ENCODE results near the gene ABTB1.
A peak's percentile ranks its signal among the peaks of the same experiment; 100 is the strongest.
"Not testable (repeated sequence)": the region's sequence is repeated elsewhere in the genome, so short reads cannot be mapped to it uniquely, and the experiment has no call there.

The ABTB1 gene

DNA sequence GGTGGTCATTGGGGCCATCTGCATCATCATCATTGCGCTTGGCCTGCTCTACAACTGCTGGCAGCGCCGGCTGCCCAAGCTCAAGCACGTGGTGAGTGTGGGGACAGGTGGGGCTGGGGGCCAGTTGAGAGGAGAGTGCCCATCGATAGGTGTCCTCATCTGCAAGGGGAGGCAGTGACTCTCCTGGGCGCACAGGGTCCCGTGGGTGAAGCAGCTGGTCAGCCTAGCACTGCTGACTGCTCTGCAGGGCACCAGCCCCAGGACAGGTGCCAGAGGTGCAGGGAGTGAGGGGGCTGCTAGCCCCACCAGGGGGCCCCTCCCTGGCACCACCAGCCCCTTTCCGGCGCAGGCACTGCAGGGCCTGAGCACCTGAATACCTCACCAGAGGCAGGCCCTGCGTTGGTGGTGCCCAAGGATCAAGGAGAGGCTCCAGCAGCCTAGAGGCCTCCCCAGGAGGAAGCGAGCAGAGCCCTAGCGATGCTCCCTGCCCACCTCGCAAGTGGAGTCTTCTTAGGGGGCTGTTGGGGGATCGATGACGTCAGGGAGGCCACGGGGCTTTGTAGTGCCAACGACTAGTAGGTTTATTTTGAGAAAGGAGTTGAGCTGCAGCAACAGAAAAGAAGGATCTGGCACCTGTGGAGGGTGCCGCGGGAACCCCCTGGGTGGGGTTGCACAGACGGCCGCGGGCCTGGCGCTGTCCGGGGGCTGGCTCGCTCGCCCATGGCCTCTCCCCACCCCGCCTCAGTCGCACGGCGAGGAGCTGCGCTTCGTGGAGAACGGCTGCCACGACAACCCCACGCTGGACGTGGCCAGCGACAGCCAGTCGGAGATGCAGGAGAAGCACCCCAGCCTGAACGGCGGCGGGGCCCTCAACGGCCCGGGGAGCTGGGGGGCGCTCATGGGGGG is 976 bp upstream of the ABTB1 start:
- peak; percentile 21 for DNase-seq (ENCODE audit: low read depth)

DNA sequence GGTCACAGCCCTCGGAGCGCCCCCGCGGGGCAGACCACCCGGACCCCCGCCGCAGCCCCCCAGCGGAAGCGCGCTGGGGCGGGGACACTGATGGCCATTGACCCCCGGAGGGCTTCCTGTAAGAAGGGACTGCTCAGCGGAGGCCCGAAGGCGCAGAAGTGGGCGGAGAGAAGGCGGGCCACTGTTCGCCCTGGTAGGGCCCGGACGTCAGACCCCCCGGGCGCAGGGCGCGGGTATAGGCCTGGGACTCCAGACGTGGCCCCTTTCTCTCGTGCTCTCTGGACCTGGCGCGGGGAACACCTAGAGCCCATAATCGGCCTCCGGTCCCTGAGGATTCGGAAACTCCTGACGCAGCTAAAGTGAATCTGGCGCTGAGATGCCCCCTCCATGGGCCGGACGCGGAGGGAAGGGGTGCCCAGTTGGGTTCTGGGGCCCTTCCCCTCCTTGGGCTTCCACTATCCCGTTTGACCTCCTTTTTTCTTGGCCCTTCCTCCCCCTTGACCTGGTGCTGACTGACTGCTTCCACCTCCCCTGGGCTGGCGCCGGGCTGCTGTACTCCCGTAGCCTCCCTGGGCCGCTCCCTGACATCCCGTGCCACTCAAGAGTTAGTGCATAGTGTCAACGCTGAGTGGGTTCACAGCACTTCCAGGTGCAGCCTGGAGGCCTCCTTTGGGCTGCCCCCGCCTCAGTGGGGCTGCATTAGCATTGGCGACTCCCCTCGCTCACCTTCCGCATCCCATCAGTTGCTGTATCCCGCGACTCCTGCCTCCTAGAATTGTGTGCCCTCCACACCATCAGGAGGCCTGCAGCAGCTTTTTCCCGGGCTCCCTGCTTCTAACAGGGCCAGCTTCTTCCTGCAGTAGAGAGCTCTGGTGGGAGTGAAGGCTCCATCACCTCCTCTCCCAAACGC is 694 bp downstream of the ABTB1 start:
- DNase-seq (ENCODE audit: low read depth), result peak; percentile 41

DNA sequence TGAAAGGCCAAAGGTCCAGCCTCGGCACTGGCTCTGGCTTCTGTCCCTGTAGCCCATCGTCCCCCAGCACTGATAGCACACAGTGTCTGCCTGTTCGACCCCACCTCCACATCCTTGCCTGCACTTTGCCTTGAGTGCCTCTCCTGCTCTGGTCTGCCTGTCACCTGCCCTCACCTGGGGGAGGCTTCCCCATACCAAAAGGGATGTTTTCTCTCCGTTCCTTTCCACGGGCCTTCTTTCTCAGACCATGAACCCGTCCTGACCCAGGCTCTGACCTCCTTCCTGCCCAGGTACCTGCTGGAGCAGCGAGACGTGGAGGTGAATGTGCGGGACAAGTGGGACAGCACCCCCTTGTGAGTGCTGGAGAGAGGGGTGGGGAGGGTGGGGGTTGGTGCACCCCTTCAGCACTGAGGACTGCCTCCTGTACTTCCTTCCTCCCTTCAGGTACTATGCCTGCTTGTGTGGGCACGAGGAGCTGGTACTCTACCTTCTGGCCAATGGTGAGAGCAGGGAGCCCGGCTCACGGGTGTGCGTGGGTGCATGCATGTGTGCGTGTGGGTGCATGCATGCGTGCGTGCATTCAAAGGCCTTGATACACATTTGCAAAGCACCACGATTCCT is 1.5 kb downstream of the ABTB1 start:
- no peak for DNase-seq (ENCODE audit: low read depth)

DNA sequence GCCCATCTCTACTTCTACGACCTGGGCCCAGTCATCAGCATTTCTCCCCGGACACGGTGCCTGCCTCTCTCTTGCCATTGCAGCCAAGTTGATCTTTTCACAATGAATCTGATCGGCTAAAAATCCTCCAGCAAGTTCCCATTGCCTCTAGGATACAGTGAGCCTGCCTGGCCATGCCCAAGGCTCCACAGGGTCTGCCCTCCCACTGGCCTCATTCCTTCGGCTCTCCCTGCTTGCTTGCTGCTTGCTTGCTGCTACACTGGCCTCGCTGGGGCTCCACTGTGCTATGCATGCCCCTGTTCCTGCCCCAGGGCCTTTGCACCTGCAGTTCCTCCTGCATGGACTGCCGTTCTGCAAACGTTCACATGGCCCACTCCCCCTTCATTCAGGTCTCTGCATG is 2.0 kb downstream of the ABTB1 start:
- no peak for DNase-seq (ENCODE audit: low read depth)

DNA sequence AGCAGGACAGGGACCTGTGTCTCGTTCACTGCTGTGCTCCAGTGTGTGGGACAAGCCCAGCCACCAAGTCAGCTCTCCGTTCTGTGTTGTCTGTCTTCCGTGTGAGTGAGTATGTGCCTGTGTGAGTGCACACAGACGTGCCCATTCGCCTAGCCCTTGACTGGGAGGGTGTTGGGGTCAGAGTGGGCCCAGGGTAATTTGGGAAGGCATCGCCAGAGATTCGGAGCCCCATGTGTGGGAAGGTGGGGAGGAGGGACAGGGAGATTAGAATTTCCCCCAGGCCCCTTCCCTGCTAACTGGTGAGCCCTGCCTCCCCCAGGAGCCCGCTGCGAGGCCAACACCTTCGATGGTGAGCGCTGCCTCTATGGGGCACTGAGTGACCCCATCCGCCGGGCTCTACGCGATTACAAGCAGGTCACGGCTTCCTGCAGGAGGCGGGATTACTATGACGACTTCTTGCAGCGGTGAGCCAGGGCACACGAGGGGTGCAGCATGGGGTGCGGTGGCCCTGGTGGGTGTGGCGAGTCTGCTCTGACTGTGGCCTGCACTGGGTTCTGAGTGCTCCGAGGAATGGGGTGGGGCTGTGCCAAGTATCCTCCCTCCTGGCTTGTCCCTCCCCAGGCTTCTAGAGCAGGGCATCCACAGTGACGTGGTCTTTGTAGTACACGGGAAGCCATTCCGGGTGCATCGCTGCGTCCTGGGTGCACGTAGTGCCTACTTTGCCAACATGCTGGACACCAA is 3.1 kb downstream of the ABTB1 start:
- DNase-seq (ENCODE audit: low read depth), result no peak

DNA sequence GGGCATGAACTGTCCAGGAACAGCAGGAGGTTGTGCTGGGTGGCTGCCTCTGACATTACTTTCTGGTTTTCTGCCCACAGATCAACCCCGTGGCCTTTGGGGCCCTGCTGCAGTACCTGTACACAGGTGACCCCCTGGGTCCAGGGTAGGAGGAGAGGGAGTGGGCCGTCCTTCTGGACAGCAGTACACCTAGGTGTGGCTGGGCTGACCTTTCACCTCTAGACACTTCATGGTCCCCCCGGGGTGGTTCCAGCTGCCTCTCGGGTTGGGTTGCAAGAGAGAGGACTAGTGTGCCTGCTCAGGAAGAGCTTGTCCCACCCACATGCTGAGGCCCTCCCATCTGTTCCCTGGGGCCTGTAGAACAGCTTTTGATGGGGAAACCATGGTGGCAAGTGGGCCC is 3.7 kb downstream of the ABTB1 start:
- no peak for DNase-seq (ENCODE audit: low read depth)

DNA sequence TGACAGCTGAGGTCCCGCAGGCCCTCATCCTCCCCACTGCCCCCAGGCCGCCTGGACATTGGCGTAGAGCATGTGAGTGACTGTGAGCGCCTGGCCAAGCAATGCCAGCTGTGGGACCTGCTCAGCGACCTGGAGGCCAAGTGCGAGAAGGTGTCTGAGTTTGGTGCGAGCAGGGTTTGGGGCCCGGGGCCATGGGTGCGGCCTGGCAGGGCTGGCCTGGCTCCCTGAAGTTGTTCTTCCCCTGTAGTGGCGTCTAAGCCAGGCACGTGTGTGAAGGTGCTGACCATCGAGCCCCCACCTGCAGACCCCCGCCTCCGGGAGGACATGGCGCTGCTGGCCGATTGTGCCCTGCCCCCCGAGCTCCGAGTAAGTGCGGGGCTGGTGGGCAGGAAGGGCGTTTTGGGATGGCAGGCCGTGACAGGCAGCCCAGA is 4.2 kb downstream of the ABTB1 start:
- DNase-seq (ENCODE audit: low read depth), result no peak

DNA sequence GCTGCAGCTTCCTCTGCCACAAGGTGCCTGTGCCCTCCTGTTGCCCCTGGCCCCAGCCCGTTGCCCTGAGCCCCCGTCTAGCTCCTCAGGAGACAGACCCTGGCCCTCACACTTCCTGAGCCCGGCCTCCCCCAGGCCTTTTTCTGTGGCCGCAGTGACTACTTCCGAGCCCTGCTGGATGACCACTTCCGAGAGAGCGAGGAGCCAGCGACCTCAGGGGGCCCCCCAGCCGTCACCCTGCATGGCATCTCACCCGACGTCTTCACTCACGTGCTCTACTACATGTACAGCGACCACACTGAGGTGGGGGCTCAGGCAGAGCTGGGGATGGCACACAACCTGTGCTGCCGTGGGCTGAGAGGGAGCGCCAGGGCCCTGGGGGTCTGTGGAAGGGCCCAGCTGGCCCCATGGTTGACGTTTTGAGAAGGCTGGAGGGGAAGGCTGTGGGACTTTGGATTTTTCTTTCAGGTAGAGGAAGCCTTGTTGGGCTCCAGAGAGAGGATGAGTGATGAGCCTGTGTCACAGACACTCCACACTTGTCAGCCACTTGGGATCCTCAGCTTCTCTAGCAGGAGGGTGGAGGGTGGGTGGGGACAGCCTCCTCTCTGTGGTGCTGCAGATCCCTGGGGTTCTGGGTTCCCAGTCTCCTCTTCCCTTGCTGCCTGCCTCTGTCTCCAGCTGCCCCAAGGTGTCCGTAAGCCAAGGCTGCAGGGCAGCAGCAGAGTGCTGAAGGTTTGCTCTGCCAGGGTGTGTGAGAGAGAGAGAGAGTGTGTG is 5.0 kb downstream of the ABTB1 start:
- no peak for DNase-seq (ENCODE audit: low read depth)

DNA sequence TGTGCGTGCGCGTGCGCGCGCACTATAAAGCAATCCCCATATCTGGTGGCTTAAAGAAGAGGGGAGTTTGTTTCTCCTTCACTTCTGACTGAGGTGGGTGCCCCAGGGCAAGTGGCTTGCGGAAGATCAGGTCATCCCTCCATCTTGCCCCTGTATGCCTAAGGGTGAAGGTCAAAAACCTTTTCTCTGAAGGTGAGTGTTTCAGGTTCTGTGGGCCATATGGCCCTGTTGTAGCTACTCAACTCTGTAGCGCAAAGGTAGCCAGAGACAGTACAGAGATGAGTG is 5.5 kb downstream of the ABTB1 start:
- DNase-seq (ENCODE audit: low read depth), result no peak

DNA sequence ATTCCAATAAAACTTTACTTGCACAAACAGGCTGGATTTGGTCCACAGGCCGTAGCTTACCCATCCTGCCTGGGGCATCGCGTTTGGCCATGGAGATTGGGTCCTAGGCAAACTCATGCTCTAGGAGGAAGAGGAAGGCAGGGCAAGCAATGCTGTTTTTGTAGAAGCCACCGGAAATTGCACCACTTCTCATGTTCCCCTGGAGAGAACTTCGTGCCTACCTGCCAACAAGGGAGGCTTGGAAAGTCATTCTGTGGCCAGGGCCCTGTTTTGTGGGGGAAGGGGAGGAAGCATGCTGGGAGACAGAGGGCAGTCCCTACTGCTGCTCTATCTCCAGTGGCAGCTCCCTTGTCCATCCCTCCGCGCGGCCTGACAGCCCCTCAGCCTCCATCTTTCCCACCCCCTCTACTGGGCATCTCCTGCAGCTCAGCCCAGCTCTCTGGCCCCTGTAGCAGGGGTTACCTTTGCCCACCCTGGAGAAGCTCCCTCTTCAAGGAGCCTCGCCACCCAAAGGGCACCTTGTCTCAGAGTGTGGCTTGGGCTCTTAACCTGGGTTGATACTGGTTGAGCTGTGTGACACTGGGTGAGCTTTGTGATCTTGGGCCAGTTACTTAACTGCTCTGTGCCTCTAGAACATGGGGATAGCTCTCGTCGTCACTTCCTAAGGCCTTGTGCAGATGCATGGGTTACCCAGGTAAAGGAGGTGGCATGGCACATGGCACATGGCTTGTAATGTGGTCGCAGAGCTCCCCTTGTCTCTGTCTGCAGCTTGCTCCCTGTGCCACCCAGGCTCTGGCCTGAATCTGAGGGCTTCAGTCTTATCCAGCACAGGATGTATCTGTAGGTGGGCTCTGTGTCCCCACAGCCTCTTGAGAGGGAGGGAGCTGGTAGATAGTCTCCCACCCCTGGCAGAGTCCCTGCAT is 6.1 kb downstream of the ABTB1 start:
- no peak for DNase-seq (ENCODE audit: low read depth)

DNA sequence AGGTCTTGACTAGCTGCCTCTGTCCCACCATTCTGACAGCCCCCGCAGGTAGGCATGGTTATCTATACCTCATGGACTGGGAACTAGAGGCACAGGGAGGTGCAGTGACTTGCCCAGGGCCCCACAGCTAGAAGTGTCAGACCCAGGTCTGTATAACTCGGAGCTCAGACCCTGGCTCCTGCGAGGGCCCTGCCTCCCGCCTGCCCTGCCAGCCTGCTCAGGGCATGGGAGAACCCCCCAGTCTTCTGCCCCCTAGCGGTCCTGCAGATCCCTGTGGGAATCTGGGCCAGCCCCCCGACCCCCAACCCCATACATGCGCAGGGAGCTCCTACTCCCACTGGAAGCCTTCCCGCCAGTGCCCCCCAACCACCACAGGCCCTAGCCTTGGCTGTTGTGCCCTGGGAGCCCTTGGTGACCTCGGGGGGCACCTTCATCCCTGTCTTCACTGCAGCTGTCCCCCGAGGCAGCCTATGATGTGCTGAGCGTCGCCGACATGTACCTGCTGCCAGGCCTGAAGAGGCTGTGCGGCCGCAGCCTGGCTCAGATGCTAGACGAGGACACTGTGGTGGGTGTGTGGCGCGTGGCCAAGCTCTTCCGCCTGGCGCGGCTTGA is 6.9 kb downstream of the ABTB1 start:
- no peak for DNase-seq (ENCODE audit: low read depth)

DNA sequence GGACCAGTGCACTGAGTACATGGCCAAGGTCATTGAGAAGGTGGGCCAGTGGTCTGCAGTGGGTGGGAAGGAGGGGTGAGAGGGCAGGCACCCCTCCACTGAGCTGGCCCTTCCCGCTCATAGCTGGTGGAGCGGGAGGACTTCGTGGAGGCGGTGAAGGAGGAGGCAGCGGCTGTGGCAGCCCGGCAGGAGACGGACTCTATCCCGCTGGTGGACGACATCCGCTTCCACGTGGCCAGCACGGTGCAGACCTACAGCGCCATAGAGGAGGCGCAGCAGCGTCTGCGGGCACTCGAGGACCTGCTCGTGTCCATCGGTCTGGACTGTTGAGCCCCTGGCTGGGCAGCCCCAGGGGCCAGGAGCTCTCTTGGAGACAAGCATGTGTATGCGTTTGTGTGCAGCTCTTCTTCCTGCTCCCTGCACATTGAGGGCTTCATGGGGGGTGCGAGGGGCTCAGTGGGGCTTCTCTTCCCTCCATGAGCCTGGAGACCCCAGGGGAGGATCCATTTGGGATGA is 7.5 kb downstream of the ABTB1 start:
- DNase-seq (ENCODE audit: low read depth), result no peak

DNA sequence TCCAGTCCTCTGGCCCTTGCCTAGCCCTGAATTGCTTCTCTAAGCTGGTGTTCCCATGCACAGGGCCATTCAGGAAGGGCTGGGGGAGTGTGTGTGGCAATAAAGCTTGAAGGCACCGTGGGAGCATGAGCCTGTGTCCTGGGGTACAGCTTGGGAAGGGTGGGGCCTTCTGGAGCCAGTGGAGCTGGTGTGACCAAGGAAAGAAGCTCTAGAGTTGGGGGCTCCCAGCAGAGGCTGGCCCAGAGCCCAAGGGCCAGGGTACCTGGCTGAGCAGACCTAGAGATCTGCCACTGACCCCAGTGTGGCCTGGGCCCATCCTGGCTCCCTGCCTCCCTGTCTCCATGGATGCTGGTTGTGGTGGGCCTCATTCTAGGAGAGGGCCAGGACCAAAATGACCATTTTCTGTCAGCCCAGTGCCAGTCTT is 8.1 kb downstream of the ABTB1 start:
- no peak for DNase-seq (ENCODE audit: low read depth)

DNA sequence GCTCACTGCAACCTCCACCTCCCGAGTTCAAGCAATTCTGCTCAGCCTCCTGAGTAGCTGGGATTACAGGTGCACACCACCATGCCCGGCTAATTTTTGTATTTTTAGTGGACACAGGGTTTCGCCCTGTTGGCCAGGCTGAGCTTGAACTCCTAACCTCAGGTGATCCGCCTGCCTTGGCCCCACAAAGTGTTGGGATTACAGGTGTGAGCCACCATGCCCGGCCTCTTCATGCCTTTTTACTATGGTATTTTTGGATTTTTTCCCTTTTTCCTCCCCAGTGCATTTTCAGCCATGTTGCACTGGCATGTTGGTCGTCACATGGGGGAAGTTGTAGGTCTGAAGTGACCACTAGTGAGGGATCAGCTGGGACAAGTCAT is 9.4 kb downstream of the ABTB1 start:
- DNase-seq (ENCODE audit: low read depth), result not testable (repeated sequence)

DNA sequence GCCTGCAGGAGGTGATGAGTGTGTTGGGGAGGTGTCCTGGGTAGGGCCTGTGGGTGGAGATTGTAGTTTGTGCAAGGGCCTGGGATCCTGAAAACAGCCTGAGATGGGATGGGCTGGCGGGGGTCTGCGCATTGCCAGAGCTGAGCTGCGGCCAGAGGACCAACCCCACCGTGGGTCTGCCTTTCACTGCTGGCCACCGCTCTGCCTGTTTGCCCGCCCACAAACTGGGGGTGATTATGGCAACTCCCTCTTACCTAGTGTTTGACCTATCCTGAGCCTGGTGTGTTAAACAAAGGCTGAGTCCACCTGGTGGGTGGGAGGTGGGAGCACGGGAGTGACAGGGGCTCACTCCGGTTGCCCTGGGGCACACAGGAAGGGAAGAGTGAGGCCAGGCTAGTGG is 9.8 kb downstream of the ABTB1 start:
- no peak for DNase-seq (ENCODE audit: low read depth)

DNA sequence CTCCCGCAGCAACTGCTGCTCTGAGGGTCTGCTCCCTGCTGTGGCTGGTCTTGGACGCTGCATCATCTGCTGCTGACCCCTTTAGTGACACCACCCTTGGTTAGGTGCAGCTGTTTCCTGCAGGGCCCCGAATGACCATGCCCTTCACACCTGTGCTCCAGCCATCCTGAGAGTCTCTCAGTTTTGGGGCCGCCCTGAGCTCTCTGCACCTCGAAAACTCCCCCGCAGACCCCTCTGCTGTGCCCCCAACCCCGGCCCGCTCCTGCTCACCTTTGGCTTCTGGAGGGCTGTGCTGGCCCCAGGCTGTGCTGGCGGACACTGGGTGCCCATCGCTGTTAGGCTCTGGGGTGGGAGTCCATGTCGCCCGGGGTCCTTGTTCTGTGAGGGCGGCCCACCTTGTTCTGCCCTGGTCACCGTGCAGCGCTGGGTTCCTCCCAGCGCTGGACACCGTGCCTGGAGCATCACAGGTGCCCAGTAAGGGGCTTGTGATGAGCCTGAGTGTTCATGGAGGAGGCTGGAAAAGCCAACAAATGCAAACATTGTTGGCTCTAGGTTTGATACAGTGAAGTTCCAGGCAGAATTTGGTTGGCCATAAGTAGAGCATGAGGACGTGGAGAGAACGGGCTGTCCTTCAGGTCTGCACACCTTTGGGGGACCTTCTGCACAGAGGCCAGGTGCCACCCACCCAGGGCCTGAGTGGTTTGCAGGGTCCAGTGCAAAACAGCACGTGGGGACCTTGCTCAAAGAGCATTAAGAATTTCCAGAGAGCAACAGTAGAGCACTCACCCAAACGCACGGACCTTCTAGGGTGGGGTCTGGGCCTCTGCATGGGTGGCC is 12.3 kb downstream of the ABTB1 start:
- no peak for DNase-seq (ENCODE audit: low read depth)

DNA sequence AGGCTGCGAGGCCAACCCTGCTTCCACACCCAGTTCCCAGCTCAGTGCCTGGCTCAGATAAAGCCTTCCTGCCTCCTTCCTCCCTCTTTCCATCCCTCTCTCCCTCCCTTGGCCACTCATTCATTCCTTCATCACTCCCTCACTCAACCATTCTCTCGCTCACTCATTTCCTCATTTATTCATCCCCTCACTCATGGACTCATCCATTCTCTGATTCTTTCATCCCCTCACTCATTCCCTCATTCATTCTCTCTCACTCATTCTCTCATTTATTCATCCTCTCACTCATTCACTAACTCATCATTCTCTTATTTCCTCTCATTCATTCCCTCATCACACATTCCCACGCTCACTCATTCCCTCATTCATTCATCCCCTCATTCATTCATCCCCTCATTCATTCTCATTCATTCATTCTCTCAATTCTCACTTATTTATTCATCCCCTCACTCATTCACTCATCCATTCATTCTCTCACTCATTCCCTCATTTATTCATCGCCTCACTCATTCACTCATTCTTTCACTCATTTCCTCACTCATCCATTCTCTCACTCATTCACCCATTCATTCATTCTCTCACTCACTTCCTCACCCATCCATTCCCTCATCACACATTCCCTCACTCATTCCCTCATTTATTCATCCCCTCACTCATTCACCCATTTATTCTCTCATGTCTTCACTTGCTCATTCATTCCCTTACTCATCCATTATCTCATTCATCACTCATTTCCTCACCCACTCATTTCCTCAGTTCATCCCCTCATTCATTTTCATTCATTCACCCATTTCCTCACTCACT is 13.2 kb downstream of the ABTB1 start:
- DNase-seq (ENCODE audit: low read depth), result no peak

DNA sequence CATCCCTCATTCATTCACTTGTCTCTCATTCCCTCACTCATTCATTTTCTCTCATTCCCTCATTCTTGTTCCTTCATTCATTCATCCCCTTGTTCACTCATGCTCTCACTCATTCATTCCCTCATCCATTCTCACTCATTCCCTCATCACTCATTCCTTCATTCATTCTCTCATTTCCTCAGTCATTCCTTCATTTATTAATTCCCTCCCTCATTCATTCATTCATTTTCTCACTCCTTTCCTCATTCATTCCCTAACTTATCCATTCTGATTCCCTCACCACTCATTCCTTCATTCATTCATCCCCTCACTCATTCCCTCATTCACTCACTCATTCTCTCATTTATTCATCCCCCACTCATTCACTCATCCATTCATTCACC is 13.8 kb downstream of the ABTB1 start:
- no peak for DNase-seq (ENCODE audit: low read depth)
